Right atrium auricular region (tissue), 2 donors: ENCODE data around the gene LYVE1. TPM values are rescaled to one million over a fixed set of nuclear protein-coding genes. Genes with fewer than 3 reads are reported as not detected.
A peak's percentile ranks its signal among the peaks of the same experiment; 100 is the strongest.

Source experiments
- DNase-seq: peaks from one replicate; pipeline ENCODE4 v3.0.0-alpha.2; 2019; ENCODE audit warnings: low spot score
- H3K27ac ChIP-seq, 2 donors: fragments of 200-600 bp; sonication (generic); 1 replicate in 1 of 2; 2 replicates in 1 of 2; pipeline ENCODE4 v1.5.1; 2016 to 2019
- H3K27me3 ChIP-seq, 2 donors: fragments of 200-600 bp; sonication (generic); one replicate each; pipeline versions ENCODE4 v1.5.1 to v1.6.0; 2017 to 2019
- H3K36me3 ChIP-seq: fragments of 200-600 bp; sonication (generic); one replicate; pipeline ENCODE4 v1.5.1; 2016
- H3K4me1 ChIP-seq, 2 donors: fragments of 200-600 bp; sonication (generic); one replicate each; pipeline versions ENCODE4 v1.5.1 to v1.6.0; 2017 to 2019
- H3K4me3 ChIP-seq, 2 donors: fragments of 200-600 bp; sonication (generic); 1 replicate in 1 of 2; 2 replicates in 1 of 2; pipeline ENCODE4 v1.5.1; 2017 to 2019; ENCODE audit warnings: mild to moderate bottlenecking in 1 of 2, moderate library complexity in 1 of 2
- H3K9me3 ChIP-seq, 2 donors: fragments of 200-600 bp; sonication (generic); one replicate each; pipeline ENCODE4 v1.5.1; 2019
- CTCF ChIP-seq, 2 donors: fragments of 200-600 bp; sonication (generic); IDR thresholded peaks; one replicate each; pipeline ENCODE4 v1.5.1; 2019; ENCODE audit warnings: antibody characterized with exemption in 2 of 2
- total RNA-seq, 2 donors: library from RNA; depleted of rRNA; stranded (reverse); fragments of >200 nt; gene quantifications; one replicate each; pipeline ENCODE4 v1.1.0, GENCODE V29; 2016

Gene LYVE1
- total RNA-seq, 2 donors from 2014 or later = 15.9 to 45.0 TPM

GRCh38 chr11:10540546-10540914, 27.9 kb downstream of the LYVE1 start:
- Histone ChIP-seq H3K4me3 (peak overlapping the region; percentile 80 to 91), H3K9me3 (no peaks in the 10 kb centered on the region), H3K4me1 (peaks cover 0 to 14% of the 10 kb centered on the region in 2 donors), H3K27ac (peak overlapping the region; percentile 88 to 92), H3K27me3 (no peaks in the 10 kb centered on the region), H3K36me3 (no peaks in the 10 kb centered on the region)
- no peak for TF ChIP-seq CTCF (IDR thresholded peaks at IDR 0.05)
- no peak for DNase-seq

- Histone ChIP-seq H3K27me3 (no peaks in the 10 kb centered on the region), H3K9me3 (no peaks in the 10 kb centered on the region), H3K27ac (no peak overlapping the region), H3K4me3 (no peak overlapping the region), H3K4me1 (peaks cover 0 to 14% of the 10 kb centered on the region in 2 donors), H3K36me3 (no peaks in the 10 kb centered on the region)
- no peak for DNase-seq
- no peak for TF ChIP-seq CTCF (IDR thresholded peaks at IDR 0.05)
Observed at GRCh38 chr11:10539339-10539738, 29.1 kb downstream of the LYVE1 start.

GRCh38 chr11:10538924-10539323, 29.5 kb downstream of the LYVE1 start:
- H3K4me1 ChIP-seq = peaks cover 0 to 14% of the 10 kb centered on the region in 2 donors
- H3K36me3 ChIP-seq = no peaks in the 10 kb centered on the region
- TF ChIP-seq CTCF (IDR thresholded peaks at IDR 0.05) = no peak
- H3K27ac ChIP-seq = no peak overlapping the region
- no peaks in the 10 kb centered on the region for H3K9me3 ChIP-seq
- no peak overlapping the region for H3K4me3 ChIP-seq
- no peak for DNase-seq
- no peaks in the 10 kb centered on the region for H3K27me3 ChIP-seq

GRCh38 chr11:10537600-10537999, 30.9 kb downstream of the LYVE1 start:
- no peak overlapping the region for H3K27ac ChIP-seq
- no peak overlapping the region for H3K4me3 ChIP-seq
- H3K4me1 ChIP-seq = peaks cover 0 to 14% of the 10 kb centered on the region in 2 donors
- no peak for DNase-seq
- no peaks in the 10 kb centered on the region for H3K9me3 ChIP-seq
- TF ChIP-seq CTCF (IDR thresholded peaks at IDR 0.05) = no peak
- H3K36me3 ChIP-seq = peaks cover 6% of the 10 kb centered on the region
- H3K27me3 ChIP-seq = no peaks in the 10 kb centered on the region

- Histone ChIP-seq H3K9me3 (no peaks in the 10 kb centered on the region), H3K27ac (no peak overlapping the region), H3K36me3 (peaks cover 19% of the 10 kb centered on the region), H3K27me3 (no peaks in the 10 kb centered on the region), H3K4me3 (no peak overlapping the region), H3K4me1 (no peaks in the 10 kb centered on the region)
- TF ChIP-seq CTCF (IDR thresholded peaks at IDR 0.05) = no peak
- DNase-seq = no peak
Observed at GRCh38 chr11:10534316-10534715, 34.1 kb downstream of the LYVE1 start.

- no peak for DNase-seq
- Histone ChIP-seq H3K4me3 (no peak overlapping the region), H3K9me3 (no peaks in the 10 kb centered on the region), H3K36me3 (peaks cover 29% of the 10 kb centered on the region), H3K4me1 (no peaks in the 10 kb centered on the region), H3K27me3 (no peaks in the 10 kb centered on the region), H3K27ac (no peak overlapping the region)
- no peak for TF ChIP-seq CTCF (IDR thresholded peaks at IDR 0.05)
Observed at GRCh38 chr11:10533323-10533722, 35.1 kb downstream of the LYVE1 start.
